Measurements from ENCODE around the gene SETD6. TPM values are rescaled to one million over a fixed set of nuclear protein-coding genes. Genes with fewer than 3 reads are reported as not detected.

SETD6 gene
- total RNA-seq, 4 donors from 2014 or later, result 30.8 to 40.2 (median 38.4) TPM

DNA sequence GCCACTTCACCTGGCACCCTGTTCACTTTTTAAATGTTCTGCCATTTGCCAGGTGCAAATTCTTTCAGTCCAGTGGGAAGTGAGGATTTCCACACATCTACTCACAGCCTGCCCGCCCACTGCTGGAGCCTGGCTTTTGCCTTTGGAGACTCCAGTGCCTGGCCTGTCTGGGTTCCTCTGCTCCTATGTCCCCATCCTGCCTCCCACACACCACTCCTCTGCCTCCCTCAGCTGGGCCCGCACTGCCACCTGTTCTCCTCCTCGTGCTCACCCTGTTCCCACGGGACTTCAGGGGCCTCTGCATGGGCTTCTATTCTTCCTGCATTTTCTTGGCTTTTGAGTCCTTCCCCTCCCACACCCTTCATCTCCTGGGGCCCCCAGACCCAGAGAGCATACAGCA, 23.3 kb upstream of the SETD6 start:
- Histone ChIP-seq H3K9me3 (no peaks in the 10 kb centered on the region), H3K27ac (no peak overlapping the region), H3K27me3 (no peaks in the 10 kb centered on the region), H3K4me3 (no peak overlapping the region), H3K4me1 (peaks cover 0 to 4% of the 10 kb centered on the region in 2 donors), H3K36me3 (no peaks in the 10 kb centered on the region)
- TF ChIP-seq CTCF (IDR thresholded peaks at IDR 0.05 in 4 of 5, conservative IDR thresholded peaks at IDR 0.05 in 1 of 5) (no peak), POLR2A (IDR thresholded peaks at IDR 0.05) (no peak)
- in situ Hi-C loops (cut with MboI; ENCODE audit: low sequenced_read_pairs in 4 of 4) (loop anchor here in 2 of 4 donors (5.0 to 10.0 kb wide), 2 partner anchors 160 to 163 kb away; no protein-coding TSS in a partner anchor), intact Hi-C loops (cut with DNase I; ENCODE audit: low total_unique reads) (no loop called here)
- DNase-seq, result no peak
- ATAC-seq, result no peak

GRCh38 chr16:58492735-58493134, 22.6 kb upstream of the SETD6 start:
- TF ChIP-seq POLR2A (IDR thresholded peaks at IDR 0.05), result no peak
- no peak for TF ChIP-seq CTCF (IDR thresholded peaks at IDR 0.05 in 4 of 5, conservative IDR thresholded peaks at IDR 0.05 in 1 of 5)
- Histone ChIP-seq H3K4me1 (no peaks in the 10 kb centered on the region), H3K4me3 (no peak overlapping the region), H3K27me3 (no peaks in the 10 kb centered on the region), H3K27ac (no peak overlapping the region), H3K9me3 (no peaks in the 10 kb centered on the region), H3K36me3 (no peaks in the 10 kb centered on the region)
- ATAC-seq, result no peak
- in situ Hi-C loops (cut with MboI; ENCODE audit: low sequenced_read_pairs in 4 of 4) (loop anchor here in 2 of 4 donors (5.0 to 10.0 kb wide), 2 partner anchors 160 to 162 kb away; no protein-coding TSS in a partner anchor), intact Hi-C loops (cut with DNase I; ENCODE audit: low total_unique reads) (no loop called here)
- no peak for DNase-seq

DNA sequence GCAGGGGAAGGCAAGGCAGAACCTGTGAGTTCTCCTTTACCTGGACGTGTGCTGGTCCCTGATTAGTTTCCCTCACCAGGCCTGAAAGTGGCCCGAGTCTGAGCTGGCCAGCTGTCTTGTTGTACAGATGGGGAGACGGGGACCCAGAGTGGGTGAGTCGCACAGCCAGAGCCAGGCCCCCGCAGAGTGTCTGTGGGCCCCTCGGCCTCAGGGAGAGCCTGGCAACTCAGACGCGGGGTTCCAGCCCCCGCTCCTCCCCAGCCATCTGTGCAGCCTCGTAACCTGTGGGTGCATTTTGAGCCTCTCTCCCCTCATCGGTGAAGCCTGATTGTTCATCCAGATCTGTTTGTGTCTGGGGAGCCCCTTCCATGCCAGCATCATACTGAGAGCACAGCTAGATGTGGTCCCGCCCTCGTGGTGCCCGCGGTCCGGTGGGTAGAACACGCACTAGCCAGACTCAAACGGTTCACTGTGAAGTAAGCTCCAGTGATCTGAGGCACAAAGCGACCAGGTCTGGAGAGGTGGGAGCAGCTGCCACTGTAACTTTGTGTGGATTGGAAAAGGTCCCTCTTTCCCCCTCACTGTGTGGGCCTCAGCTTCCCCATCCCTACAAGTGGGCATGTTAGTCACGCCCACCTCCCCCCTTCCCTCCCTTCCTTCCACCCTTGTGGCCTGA, 21.4 kb upstream of the SETD6 start:
- DNase-seq (no peak), ATAC-seq (no peak)
- Histone ChIP-seq H3K9me3 (no peaks in the 10 kb centered on the region), H3K27me3 (no peaks in the 10 kb centered on the region), H3K4me3 (no peak overlapping the region), H3K36me3 (no peaks in the 10 kb centered on the region), H3K4me1 (no peaks in the 10 kb centered on the region), H3K27ac (no peak overlapping the region)
- TF ChIP-seq POLR2A (IDR thresholded peaks at IDR 0.05) (no peak), CTCF (IDR thresholded peaks at IDR 0.05 in 4 of 5, conservative IDR thresholded peaks at IDR 0.05 in 1 of 5) (no peak)
- in situ Hi-C loops (cut with MboI; ENCODE audit: low sequenced_read_pairs in 4 of 4), result loop anchor here in 2 of 4 donors (5.0 to 10.0 kb wide), 2 partner anchors 161 to 162 kb away; no protein-coding TSS in a partner anchor
- intact Hi-C loops (cut with DNase I; ENCODE audit: low total_unique reads), result no loop called here

GRCh38 chr16:58494981-58495520, 20.3 kb upstream of the SETD6 start:
- Histone ChIP-seq H3K27me3 (no peaks in the 10 kb centered on the region), H3K4me3 (peak overlapping the region in 1 of 4 donors; percentile 21), H3K4me1 (no peaks in the 10 kb centered on the region), H3K36me3 (no peaks in the 10 kb centered on the region), H3K27ac (peak overlapping the region; percentile 10 to 54 (median 32)), H3K9me3 (no peaks in the 10 kb centered on the region)
- peak in 1 of 2 donors; percentile 36 for DNase-seq
- ATAC-seq, result peak; percentile 57 to 71
- intact Hi-C loops (cut with DNase I; ENCODE audit: low total_unique reads) (no loop called here), in situ Hi-C loops (cut with MboI; ENCODE audit: low sequenced_read_pairs in 4 of 4) (loop anchor here in 2 of 4 donors (5.0 to 10.0 kb wide), 2 partner anchors 160 to 163 kb away; no protein-coding TSS in a partner anchor)
- TF ChIP-seq CTCF (IDR thresholded peaks at IDR 0.05 in 4 of 5, conservative IDR thresholded peaks at IDR 0.05 in 1 of 5), result peak in 2 of 5 experiments; percentile 11 to 17
- TF ChIP-seq POLR2A (IDR thresholded peaks at IDR 0.05), result no peak

Measured in gastrocnemius medialis (tissue), 4 donors.